Bronchial epithelial cell (primary cell): Measurements from ENCODE around the gene ASF1B. TPM values are rescaled to one million over a fixed set of nuclear protein-coding genes. Genes with fewer than 3 reads are reported as not detected.

ENCODE experiments used
- DNase-seq: peaks from one replicate; pipeline ENCODE4 v3.0.0-alpha.2; 2010; ENCODE audit warnings: low read depth
- FAIRE-seq: peaks from 2 replicates; lab custom pipeline; 2011; peaks lifted over from hg19 to GRCh38; lab: Jason Lieb, UNC
- H3K27me3 ChIP-seq: 2 replicates; pipeline ENCODE4 v1.5.1; 2011; ENCODE audit warnings: low read length; ENCODE audit not compliant: control insufficient read depth, insufficient read depth
- H3K36me3 ChIP-seq: 2 replicates; pipeline ENCODE4 v1.5.1; 2011; ENCODE audit warnings: low read length; ENCODE audit not compliant: control insufficient read depth, insufficient read depth
- H3K4me3 ChIP-seq: 2 replicates; pipeline ENCODE4 v1.5.1; 2011; ENCODE audit warnings: mild to moderate bottlenecking, low read depth, low read length, control low read depth
- total RNA-seq: library from RNA; depleted of rRNA; stranded (reverse); fragments of >200 nt; gene quantifications from 2 replicates; pipeline ENCODE4 v1.2.1, GENCODE V29; 2014
- TF ChIP-seq, protein P1 (sequence below): IDR thresholded peaks from 2 replicates; pipeline ENCODE4 v1.5.1; 2011; ENCODE audit warnings: mild to moderate bottlenecking, moderate library complexity, low read length, control low read depth, inconsistent platforms; ENCODE audit not compliant: insufficient read depth, severe bottlenecking

The ASF1B gene
- total RNA-seq, 1 donor from 2014 or later, result 0.53 TPM

DNA sequence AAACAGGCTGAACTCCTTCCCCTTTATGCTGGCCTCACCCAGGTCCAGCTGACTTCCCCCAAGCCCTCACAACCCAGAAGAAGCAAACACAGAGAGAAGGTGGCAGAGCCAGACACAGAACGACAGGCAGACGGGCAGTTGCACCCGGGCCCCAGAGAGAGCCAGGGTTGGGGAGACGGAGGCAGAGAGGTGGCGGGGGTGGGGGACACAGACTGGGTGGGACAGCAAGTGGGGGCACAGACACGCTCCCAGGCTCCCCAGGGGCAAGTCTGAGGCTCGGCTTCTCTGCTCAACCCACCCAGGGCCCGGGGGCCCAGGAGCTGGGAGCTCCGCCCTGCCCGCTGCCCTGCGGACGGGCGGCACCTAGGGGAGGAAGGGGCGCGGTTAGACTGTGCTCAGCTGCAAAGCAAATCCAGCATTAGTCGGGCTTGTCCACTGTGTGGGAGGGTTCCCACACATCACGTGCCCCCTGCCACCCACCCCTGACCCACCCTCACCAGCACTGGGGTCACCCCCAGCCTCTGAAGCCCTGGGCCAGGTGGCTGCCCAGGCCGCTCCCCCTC is 31.3 kb upstream of the ASF1B start:
- no peak for FAIRE-seq

DNA sequence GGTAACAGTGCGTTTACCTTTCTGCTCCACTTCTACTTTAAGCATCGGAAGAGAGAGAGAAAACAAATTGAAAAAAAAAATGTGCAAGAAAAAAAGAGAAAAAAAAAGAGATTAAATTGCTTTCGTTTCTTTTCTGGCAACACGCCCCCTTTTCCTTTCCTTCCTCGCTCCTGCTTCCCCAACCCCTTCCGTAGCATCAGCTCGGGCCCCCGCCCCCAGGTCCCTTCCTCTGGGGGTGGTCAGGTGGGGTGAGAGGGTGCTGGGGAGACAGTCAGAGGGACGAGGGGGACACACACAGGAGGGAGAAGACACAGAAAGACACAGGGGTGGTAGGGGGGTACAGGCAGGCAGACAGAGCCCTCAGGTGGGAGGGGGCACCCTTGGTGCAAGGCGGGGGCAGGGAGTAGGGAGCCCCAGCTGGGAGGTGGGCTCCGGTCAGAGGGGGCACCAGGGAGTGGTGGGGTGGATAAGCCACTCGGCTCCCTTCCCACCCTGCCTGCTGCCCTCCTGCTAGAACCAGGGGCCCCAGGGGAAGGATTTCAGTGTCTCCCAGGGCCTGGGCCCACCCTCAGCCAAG is 30.7 kb upstream of the ASF1B start:
- H3K4me3 ChIP-seq, result no peak overlapping the region
- FAIRE-seq, result no peak
- TF ChIP-seq, protein P1, sequence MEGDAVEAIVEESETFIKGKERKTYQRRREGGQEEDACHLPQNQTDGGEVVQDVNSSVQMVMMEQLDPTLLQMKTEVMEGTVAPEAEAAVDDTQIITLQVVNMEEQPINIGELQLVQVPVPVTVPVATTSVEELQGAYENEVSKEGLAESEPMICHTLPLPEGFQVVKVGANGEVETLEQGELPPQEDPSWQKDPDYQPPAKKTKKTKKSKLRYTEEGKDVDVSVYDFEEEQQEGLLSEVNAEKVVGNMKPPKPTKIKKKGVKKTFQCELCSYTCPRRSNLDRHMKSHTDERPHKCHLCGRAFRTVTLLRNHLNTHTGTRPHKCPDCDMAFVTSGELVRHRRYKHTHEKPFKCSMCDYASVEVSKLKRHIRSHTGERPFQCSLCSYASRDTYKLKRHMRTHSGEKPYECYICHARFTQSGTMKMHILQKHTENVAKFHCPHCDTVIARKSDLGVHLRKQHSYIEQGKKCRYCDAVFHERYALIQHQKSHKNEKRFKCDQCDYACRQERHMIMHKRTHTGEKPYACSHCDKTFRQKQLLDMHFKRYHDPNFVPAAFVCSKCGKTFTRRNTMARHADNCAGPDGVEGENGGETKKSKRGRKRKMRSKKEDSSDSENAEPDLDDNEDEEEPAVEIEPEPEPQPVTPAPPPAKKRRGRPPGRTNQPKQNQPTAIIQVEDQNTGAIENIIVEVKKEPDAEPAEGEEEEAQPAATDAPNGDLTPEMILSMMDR, result no peak

More for the DNA sequence above, 31.3 kb upstream of the ASF1B start:
- H3K4me3 ChIP-seq, result no peak overlapping the region
- H3K36me3 ChIP-seq, result no peaks in the 10 kb centered on the region
- DNase-seq, result no peak
- TF ChIP-seq, protein P1, result no peak
- peaks cover 1% of the 10 kb centered on the region for H3K27me3 ChIP-seq

DNA sequence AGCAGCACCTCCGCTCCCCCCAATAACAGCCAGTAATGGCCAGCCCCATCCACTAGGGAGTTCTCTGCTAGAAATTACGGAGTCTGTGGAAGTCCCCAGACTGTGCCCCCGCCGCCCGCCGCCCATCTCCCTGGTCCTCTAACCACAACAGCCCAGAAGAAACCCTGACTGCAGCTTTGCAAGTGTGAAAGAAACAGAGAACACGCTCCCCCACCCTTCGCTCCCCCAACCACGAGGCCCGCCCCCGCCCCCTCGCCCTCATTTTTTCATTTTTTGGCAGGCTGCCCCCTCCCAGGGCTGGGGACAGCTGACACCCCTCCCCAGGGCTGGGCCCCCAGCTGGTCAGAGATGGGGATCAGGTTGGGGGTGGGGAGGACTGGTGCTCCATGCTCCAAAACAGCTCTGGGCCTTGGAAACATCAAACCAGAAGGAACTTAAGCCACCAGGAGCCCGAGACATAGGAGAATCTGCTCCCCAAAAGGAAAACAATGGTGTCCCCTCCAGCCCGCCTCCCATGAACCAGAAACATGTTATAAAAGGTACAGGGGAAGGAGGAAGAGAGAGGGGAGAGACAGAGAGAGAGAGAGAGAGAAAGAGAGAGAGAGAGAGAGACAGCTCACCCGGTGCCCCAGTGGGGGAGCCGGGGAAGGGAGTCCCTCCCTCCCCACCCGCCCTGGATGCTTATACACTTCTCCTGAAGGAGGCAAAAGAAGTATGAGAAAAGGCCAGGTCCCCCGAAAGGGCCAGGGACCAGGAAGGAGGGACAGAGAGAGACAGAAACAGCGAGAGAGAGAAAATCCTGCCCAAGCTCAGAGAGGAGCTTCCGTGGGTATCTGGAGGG is 29.8 kb upstream of the ASF1B start:
- peaks cover 1% of the 10 kb centered on the region for H3K27me3 ChIP-seq
- TF ChIP-seq, protein P1, result no peak
- DNase-seq (no peak), FAIRE-seq (no peak)
- H3K4me3 ChIP-seq, result no peak overlapping the region
- H3K36me3 ChIP-seq, result no peaks in the 10 kb centered on the region

More for the DNA sequence above, 30.7 kb upstream of the ASF1B start:
- no peak for DNase-seq
- H3K27me3 ChIP-seq, result peaks cover 1% of the 10 kb centered on the region
- H3K36me3 ChIP-seq, result no peaks in the 10 kb centered on the region

DNA sequence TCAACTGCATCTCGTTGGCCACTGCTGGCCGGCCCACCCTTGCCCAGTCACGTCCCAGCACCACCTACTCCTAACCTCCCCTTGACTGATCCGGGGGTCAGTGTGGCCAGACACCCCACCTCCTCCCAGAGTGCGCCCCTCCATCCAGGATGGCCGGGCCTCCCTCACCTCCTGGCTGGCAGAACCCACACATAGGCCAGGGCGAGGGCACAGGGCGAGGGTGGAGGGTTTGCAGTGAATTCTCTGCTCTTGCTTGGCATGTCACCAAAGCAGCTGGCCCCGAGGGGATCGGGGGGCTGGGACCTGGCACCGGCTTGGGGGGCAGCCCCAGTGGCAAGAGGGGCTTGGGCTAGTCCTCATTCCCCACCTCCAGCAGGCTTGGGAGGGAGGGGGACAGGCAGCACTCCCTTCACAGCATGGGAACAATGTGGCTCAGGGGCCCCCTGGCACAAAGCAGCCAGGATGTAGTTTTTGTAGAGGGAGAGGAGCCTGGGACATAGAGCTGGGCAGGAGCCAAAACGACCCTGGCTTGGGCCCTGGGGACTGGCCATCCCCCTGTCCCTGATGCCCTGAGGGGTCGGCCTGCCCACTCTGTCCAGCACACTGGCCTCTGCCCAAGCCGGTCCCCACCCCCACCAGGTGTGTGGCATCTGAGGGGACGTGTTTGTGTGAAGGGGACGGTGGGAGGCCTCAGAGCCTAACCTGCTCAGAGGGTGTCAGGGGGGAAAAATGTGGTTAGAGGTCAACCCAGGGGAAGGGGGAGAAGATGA is 28.5 kb upstream of the ASF1B start:
- H3K4me3 ChIP-seq, result no peak overlapping the region
- no peak for DNase-seq
- FAIRE-seq, result no peak

DNA sequence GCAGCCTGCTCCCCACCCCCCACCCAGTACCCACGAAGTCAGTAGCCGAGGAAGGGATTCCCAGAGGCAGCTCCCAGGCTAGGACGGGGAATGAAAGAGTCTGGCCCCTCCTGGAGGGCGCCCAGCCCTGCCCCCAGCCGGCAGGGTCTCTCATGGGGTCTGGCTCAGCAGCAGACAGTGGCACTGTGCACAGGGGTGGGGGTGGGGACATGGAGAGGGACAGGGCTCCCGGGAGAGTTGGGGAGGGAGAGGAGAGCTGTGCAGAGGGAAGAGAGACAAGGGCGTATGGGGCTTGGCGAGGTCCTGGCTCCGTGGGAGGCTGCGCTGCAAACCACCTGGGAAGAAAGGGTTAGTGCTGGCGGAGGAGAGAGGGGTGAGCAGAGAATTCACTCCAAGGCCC is 27.7 kb upstream of the ASF1B start:
- no peak for FAIRE-seq
- Histone ChIP-seq H3K36me3 (no peaks in the 10 kb centered on the region), H3K27me3 (peaks cover 1% of the 10 kb centered on the region), H3K4me3 (no peak overlapping the region)
- DNase-seq, result no peak
- TF ChIP-seq, protein P1, result no peak

More for the DNA sequence above, 28.5 kb upstream of the ASF1B start:
- no peaks in the 10 kb centered on the region for H3K36me3 ChIP-seq
- peaks cover 1% of the 10 kb centered on the region for H3K27me3 ChIP-seq
- TF ChIP-seq, protein P1, result no peak
